Tibial nerve (tissue), 4 donors: Measurements from ENCODE around the gene SLC25A48. TPM values are rescaled to one million over a fixed set of nuclear protein-coding genes. Genes with fewer than 3 reads are reported as not detected.
A peak's percentile ranks its signal among the peaks of the same experiment; 100 is the strongest.

Experiments used
- DNase-seq, 2 donors: peaks; one replicate each; pipeline ENCODE4 v3.0.0-alpha.2; 2019; ENCODE audit warnings: low spot score in 2 of 2
- H3K27ac ChIP-seq, 4 donors: fragments of 200-600 bp; sonication (generic) in 3 of 4; one replicate each; pipeline ENCODE4 v1.5.1; 2017 to 2019; ENCODE audit warnings: mild to moderate bottlenecking in 1 of 4
- H3K27me3 ChIP-seq, 2 donors: fragments of 200-600 bp; sonication (generic) in 1 of 2; one replicate each; pipeline versions ENCODE4 v1.5.1 to v1.6.0; 2017 to 2019
- H3K36me3 ChIP-seq, 3 donors: fragments of 200-600 bp; sonication (generic); one replicate each; pipeline ENCODE4 v1.5.1; 2018 to 2019
- H3K4me1 ChIP-seq, 4 donors: fragments of 200-600 bp; sonication (generic) in 3 of 4; one replicate each; pipeline ENCODE4 v1.5.1; 2017 to 2019
- H3K4me3 ChIP-seq, 4 donors: fragments of 200-600 bp; sonication (generic) in 3 of 4; one replicate each; pipeline ENCODE4 v1.5.1; 2017 to 2019; ENCODE audit warnings: mild to moderate bottlenecking in 1 of 4, moderate library complexity in 1 of 4
- H3K9me3 ChIP-seq, 4 donors: fragments of 200-600 bp; sonication (generic) in 3 of 4; one replicate each; pipeline ENCODE4 v1.5.1; 2017 to 2019
- EP300 ChIP-seq, 2 donors: sonication (generic); formaldehyde crosslinking; IDR thresholded peaks; one replicate each; pipeline ENCODE4 v1.6.1; 2017; ENCODE audit warnings: antibody characterized with exemption in 2 of 2, mild to moderate bottlenecking in 1 of 2
- POLR2A ChIP-seq, 2 donors: fragments of 450-650 bp; IDR thresholded peaks; one replicate each; pipeline ENCODE4 v1.6.1; 2017; ENCODE audit warnings: antibody characterized with exemption in 2 of 2, mild to moderate bottlenecking in 2 of 2, moderate library complexity in 2 of 2
- WGBS, 2 donors: methylation state at CpG; one replicate each; pipeline ENCODE4 v1.1.5; 2018; 5-methylcytosine and 5-hydroxymethylcytosine counted together
- total RNA-seq, 4 donors: library from RNA; depleted of rRNA; stranded (reverse); fragments of >200 nt; gene quantifications; one replicate each; pipeline ENCODE4 v1.1.0, GENCODE V29; 2016
- TF ChIP-seq, protein P1 (sequence below), 5 experiments: fragments of 200-600 bp in 3 of 5; fragments of 450-650 bp in 2 of 5; sonication (generic) in 3 of 5; IDR thresholded peaks; one replicate each; pipeline ENCODE4 v1.5.1; 2016 to 2019; ENCODE audit warnings: antibody characterized with exemption in 5 of 5, mild to moderate bottlenecking in 3 of 5, moderate library complexity in 2 of 5

Gene SLC25A48
- total RNA-seq, 4 donors from 2014 or later: 59.4 to 91.2 (median 72.1) TPM

DNA sequence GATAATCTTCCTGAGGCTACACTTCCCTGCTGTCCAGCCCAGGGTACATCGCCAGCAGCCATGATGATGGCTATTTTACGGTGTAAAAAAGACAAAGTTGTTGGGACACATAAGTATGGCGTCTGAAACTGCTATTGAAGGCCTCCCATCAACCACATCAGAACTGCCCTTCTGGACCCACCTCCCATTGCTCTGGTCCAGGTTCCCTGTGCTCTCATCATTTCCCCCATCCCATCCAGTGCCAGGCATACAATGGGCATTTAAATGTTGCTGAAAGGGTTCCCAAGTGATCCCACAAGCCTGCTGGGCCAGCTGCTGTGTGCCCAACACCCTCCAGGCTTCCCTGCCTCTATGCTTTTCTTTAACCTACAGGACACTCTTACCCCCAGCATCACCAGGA is 50.6 kb downstream of the SLC25A48 start:
- Histone ChIP-seq H3K9me3 (no peaks in the 10 kb centered on the region), H3K27ac (peak overlapping the region in 1 of 4 donors; percentile 32), H3K36me3 (no peaks in the 10 kb centered on the region), H3K4me3 (no peak overlapping the region), H3K27me3 (peaks cover 0 to 11% of the 10 kb centered on the region in 2 donors), H3K4me1 (peaks cover 0 to 9% (median 0%) of the 10 kb centered on the region in 4 donors)
- WGBS, 2 donors: 95 to 97% methylated on average over 3 of the region's 3 CpGs
- no peak for DNase-seq
- no peak for TF ChIP-seq EP300 (IDR thresholded peaks at IDR 0.05)
- no peak for TF ChIP-seq POLR2A (IDR thresholded peaks at IDR 0.05)
- TF ChIP-seq, protein P1, sequence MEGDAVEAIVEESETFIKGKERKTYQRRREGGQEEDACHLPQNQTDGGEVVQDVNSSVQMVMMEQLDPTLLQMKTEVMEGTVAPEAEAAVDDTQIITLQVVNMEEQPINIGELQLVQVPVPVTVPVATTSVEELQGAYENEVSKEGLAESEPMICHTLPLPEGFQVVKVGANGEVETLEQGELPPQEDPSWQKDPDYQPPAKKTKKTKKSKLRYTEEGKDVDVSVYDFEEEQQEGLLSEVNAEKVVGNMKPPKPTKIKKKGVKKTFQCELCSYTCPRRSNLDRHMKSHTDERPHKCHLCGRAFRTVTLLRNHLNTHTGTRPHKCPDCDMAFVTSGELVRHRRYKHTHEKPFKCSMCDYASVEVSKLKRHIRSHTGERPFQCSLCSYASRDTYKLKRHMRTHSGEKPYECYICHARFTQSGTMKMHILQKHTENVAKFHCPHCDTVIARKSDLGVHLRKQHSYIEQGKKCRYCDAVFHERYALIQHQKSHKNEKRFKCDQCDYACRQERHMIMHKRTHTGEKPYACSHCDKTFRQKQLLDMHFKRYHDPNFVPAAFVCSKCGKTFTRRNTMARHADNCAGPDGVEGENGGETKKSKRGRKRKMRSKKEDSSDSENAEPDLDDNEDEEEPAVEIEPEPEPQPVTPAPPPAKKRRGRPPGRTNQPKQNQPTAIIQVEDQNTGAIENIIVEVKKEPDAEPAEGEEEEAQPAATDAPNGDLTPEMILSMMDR (IDR thresholded peaks at IDR 0.05): no peak

DNA sequence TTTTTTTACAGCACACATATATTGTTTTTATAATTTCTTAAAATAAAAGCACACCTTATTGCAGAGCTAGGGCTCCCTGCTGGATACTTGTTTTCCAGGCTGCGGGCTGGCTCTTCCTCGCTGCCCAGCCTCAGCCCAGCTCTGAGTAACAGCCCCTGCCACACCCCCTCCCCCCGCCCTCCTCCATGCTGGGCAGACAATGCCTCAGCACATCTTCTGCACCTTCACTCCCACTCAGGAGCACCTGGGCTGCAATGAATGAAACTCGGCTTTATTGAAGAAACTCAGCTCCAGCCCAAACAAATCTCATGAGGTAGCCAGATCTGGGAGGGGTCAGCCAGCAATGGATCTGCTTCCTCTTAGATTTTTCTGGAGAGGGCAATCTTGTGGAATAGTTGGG is 51.7 kb downstream of the SLC25A48 start:
- Histone ChIP-seq H3K4me3 (no peak overlapping the region), H3K27ac (no peak overlapping the region), H3K9me3 (no peaks in the 10 kb centered on the region), H3K27me3 (peaks cover 0 to 6% of the 10 kb centered on the region in 2 donors), H3K36me3 (no peaks in the 10 kb centered on the region), H3K4me1 (peaks cover 0 to 9% (median 0%) of the 10 kb centered on the region in 4 donors)
- 28 to 53% methylated on average over 4 of the region's 4 CpGs for WGBS, 2 donors
- DNase-seq: no peak
- TF ChIP-seq, protein P1 (IDR thresholded peaks at IDR 0.05): no peak
- TF ChIP-seq POLR2A (IDR thresholded peaks at IDR 0.05) (no peak), EP300 (IDR thresholded peaks at IDR 0.05) (no peak)

GRCh38 chr5:135887447-135887864 is 53.0 kb downstream of the SLC25A48 start:
- TF ChIP-seq POLR2A (IDR thresholded peaks at IDR 0.05): no peak
- peak in 1 of 2 donors; percentile 31 for TF ChIP-seq EP300 (IDR thresholded peaks at IDR 0.05)
- TF ChIP-seq, protein P1 (IDR thresholded peaks at IDR 0.05): peak; percentile 67 to 82 (median 74)
- Histone ChIP-seq H3K36me3 (no peaks in the 10 kb centered on the region), H3K27ac (no peak overlapping the region), H3K4me1 (peaks cover 0 to 9% (median 0%) of the 10 kb centered on the region in 4 donors), H3K9me3 (no peaks in the 10 kb centered on the region), H3K27me3 (peaks cover 0 to 3% of the 10 kb centered on the region in 2 donors), H3K4me3 (no peak overlapping the region)
- DNase-seq: peak in 1 of 2 donors; percentile 35
- WGBS, 2 donors: 14 to 23% methylated on average over 7 to 8 of the region's 8 CpGs

DNA sequence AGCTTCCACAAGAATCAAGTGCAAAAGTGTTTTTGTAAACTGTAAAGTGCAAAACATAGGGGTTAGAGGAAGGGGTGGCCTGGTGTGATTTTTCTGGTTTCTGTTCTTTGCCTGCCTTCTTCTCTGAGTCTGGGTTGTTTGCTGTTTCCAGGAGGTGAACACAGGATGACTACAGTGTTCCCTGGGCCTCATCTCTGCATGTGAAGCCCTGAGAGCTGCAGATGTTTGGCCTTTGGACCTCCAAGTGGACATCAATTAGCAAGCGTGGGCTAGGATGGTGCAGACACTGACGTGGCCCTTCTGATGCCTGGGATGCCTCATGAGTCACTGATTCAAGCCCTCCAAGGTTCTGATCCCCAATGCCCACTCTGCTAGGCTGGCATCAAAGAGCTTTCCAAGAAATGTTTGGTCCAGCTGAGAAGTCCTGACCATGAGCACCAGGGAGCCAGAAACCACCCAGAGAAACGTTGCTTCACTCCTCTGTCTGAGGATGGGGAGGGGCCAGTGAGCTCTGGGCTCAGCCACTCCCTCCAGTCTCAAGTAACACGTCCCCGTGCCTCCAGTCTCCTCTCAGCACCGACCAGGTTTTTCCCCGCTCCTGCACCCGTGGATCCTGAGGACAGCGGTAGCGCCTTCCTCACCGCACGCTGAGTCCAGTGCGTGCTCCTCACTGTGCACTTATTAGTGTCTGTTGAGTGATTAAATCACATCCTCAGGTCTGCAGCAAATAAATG is 53.6 kb downstream of the SLC25A48 start:
- WGBS, 2 donors: 58 to 67% methylated on average over 13 of the region's 13 CpGs
- Histone ChIP-seq H3K27ac (no peak overlapping the region), H3K27me3 (no peaks in the 10 kb centered on the region), H3K4me3 (no peak overlapping the region), H3K4me1 (peaks cover 0 to 9% (median 0%) of the 10 kb centered on the region in 4 donors), H3K36me3 (no peaks in the 10 kb centered on the region), H3K9me3 (no peaks in the 10 kb centered on the region)
- DNase-seq: no peak
- TF ChIP-seq EP300 (IDR thresholded peaks at IDR 0.05) (no peak), POLR2A (IDR thresholded peaks at IDR 0.05) (no peak)
- TF ChIP-seq, protein P1 (IDR thresholded peaks at IDR 0.05): no peak

- H3K4me3 ChIP-seq: no peak overlapping the region
- H3K9me3 ChIP-seq: no peaks in the 10 kb centered on the region
- H3K27ac ChIP-seq: no peak overlapping the region
- no peak for DNase-seq
- H3K27me3 ChIP-seq: no peaks in the 10 kb centered on the region
- peaks cover 0 to 9% (median 0%) of the 10 kb centered on the region in 4 donors for H3K4me1 ChIP-seq
- no peaks in the 10 kb centered on the region for H3K36me3 ChIP-seq
- WGBS, 2 donors: 48 to 58% methylated on average over 2 of the region's 2 CpGs
- TF ChIP-seq EP300 (IDR thresholded peaks at IDR 0.05) (no peak), POLR2A (IDR thresholded peaks at IDR 0.05) (no peak)
- TF ChIP-seq, protein P1 (IDR thresholded peaks at IDR 0.05): no peak
These were observed 55.8 kb downstream of the SLC25A48 start for GRCh38 chr5:135890296-135890695.
